Panc1 (cell line): Measurements from ENCODE around the gene IGSF21.

Experiments used
- CTCF ChIP-seq: fragments of 450-650 bp; IDR thresholded peaks from 2 replicates; pipeline ENCODE4 v1.5.1; 2017; ENCODE audit warnings: mild to moderate bottlenecking
- POLR2AphosphoS5 ChIP-seq: IDR thresholded peaks from 2 replicates; pipeline ENCODE4 v1.6.1; 2012; ENCODE audit warnings: mild to moderate bottlenecking, low read depth, low read length, moderate library complexity
- REST ChIP-seq, 2 experiments: IDR thresholded peaks; 2 replicates each; pipeline ENCODE4 v1.6.1; 2011 to 2012; ENCODE audit warnings: low read depth in 2 of 2, control low read depth in 1 of 2, low read length in 1 of 2, mild to moderate bottlenecking in 1 of 2, moderate library complexity in 1 of 2; ENCODE audit not compliant: insufficient read depth in 1 of 2

- no peak for TF ChIP-seq CTCF
- TF ChIP-seq POLR2AphosphoS5 = no peak
- no peak for TF ChIP-seq REST (IDR thresholded peaks at IDR 0.05; ENCODE audit: insufficient read depth in 1 of 2, low read depth in 2 of 2, low read length in 1 of 2)
Measured at GRCh38 chr1:18365099-18365705, 257.6 kb downstream of the IGSF21 start.
